ENCODE data around the gene ACSS2.

Gene ACSS2

GRCh38 chr20:34948030-34948429 lies 71.6 kb downstream of the ACSS2 start:
- H3K4me3 ChIP-seq (ENCODE audit: low read length) = no peak overlapping the region
- DNase-seq (ENCODE audit: low read depth) = peak; percentile 87
- TF ChIP-seq CTCF (conservative IDR thresholded peaks at IDR 0.05; ENCODE audit: low read length) = peak; percentile 41

- no peak overlapping the region for H3K4me3 ChIP-seq (ENCODE audit: low read length)
- no peak for DNase-seq (ENCODE audit: low read depth)
- no peak for TF ChIP-seq CTCF (conservative IDR thresholded peaks at IDR 0.05; ENCODE audit: low read length)
These were observed 72.7 kb downstream of the ACSS2 start for GRCh38 chr20:34949120-34949519.

- DNase-seq (ENCODE audit: low read depth) = no peak
- H3K4me3 ChIP-seq (ENCODE audit: low read length) = no peak overlapping the region
- no peak for TF ChIP-seq CTCF (conservative IDR thresholded peaks at IDR 0.05; ENCODE audit: low read length)
These were observed 74.8 kb downstream of the ACSS2 start for GRCh38 chr20:34951252-34951651.

GRCh38 chr20:34951652-34952051 lies 75.2 kb downstream of the ACSS2 start:
- no peak overlapping the region for H3K4me3 ChIP-seq (ENCODE audit: low read length)
- no peak for DNase-seq (ENCODE audit: low read depth)
- no peak for TF ChIP-seq CTCF (conservative IDR thresholded peaks at IDR 0.05; ENCODE audit: low read length)

- no peak overlapping the region for H3K4me3 ChIP-seq (ENCODE audit: low read length)
- TF ChIP-seq CTCF (conservative IDR thresholded peaks at IDR 0.05; ENCODE audit: low read length) = no peak
- no peak for DNase-seq (ENCODE audit: low read depth)
These were observed 76.3 kb downstream of the ACSS2 start for GRCh38 chr20:34952671-34953070.

- no peak overlapping the region for H3K4me3 ChIP-seq (ENCODE audit: low read length)
- DNase-seq (ENCODE audit: low read depth) = no peak
- TF ChIP-seq CTCF (conservative IDR thresholded peaks at IDR 0.05; ENCODE audit: low read length) = no peak
These were observed 77.5 kb downstream of the ACSS2 start for GRCh38 chr20:34953960-34954359.

- no peak for TF ChIP-seq CTCF (conservative IDR thresholded peaks at IDR 0.05; ENCODE audit: low read length)
- DNase-seq (ENCODE audit: low read depth) = peak; percentile 52
- peak overlapping the region; percentile 83 for H3K4me3 ChIP-seq (ENCODE audit: low read length)
These were observed 78.5 kb downstream of the ACSS2 start for GRCh38 chr20:34954904-34955230.

Data from AG10803 (cell line).